Breast epithelium (tissue), 4 donors: Measurements from ENCODE around the gene MYBPHL. TPM values are rescaled to one million over a fixed set of nuclear protein-coding genes. Genes with fewer than 3 reads are reported as not detected.

Experiments
- DNase-seq, 2 donors: peaks; one replicate each; pipeline ENCODE4 v3.0.0-alpha.2; 2019; ENCODE audit warnings: low spot score in 2 of 2
- H3K27ac ChIP-seq, 2 donors: fragments of 200-600 bp; sonication (generic) in 1 of 2; one replicate each; pipeline ENCODE4 v1.5.1; 2016 to 2019; ENCODE audit warnings: mild to moderate bottlenecking in 1 of 2
- H3K27me3 ChIP-seq, 2 donors: fragments of 200-600 bp; sonication (generic) in 1 of 2; one replicate each; pipeline versions ENCODE4 v1.5.1 to v1.6.0; 2017 to 2019; ENCODE audit warnings: control low read depth in 1 of 2, mild to moderate bottlenecking in 1 of 2
- H3K36me3 ChIP-seq: fragments of 200-600 bp; one replicate; pipeline ENCODE4 v1.5.1; 2019
- H3K4me1 ChIP-seq, 2 donors: fragments of 200-600 bp; sonication (generic); one replicate each; pipeline ENCODE4 v1.5.1; 2016 to 2019; ENCODE audit warnings: control low read depth in 1 of 2
- H3K4me3 ChIP-seq, 3 donors: fragments of 200-600 bp; sonication (generic); 1 replicate in 2 of 3; 2 replicates in 1 of 3; pipeline ENCODE4 v1.5.1; 2016 to 2019; ENCODE audit warnings: mild to moderate bottlenecking in 3 of 3, moderate library complexity in 2 of 3
- H3K9me3 ChIP-seq, 2 donors: fragments of 200-600 bp; sonication (generic) in 1 of 2; one replicate each; pipeline ENCODE4 v1.5.1; 2016 to 2019; ENCODE audit warnings: control low read depth in 1 of 2
- CTCF ChIP-seq, 3 donors: fragments of 450-650 bp; IDR thresholded peaks; one replicate each; pipeline ENCODE4 v1.5.1; 2016 to 2017; ENCODE audit warnings: antibody characterized with exemption in 3 of 3, mild to moderate bottlenecking in 3 of 3, moderate library complexity in 3 of 3
- POLR2A ChIP-seq: fragments of 450-650 bp; IDR thresholded peaks from one replicate; pipeline ENCODE4 v1.6.1; 2016; ENCODE audit warnings: antibody characterized with exemption, mild to moderate bottlenecking, moderate library complexity
- POLR2AphosphoS5 ChIP-seq, 3 donors: sonication (generic); formaldehyde crosslinking; IDR thresholded peaks; one replicate each; pipeline ENCODE4 v1.6.1; 2017; ENCODE audit warnings: antibody characterized with exemption in 3 of 3
- intact Hi-C: fragments of 100-400 bp; cut with DNase I; formaldehyde crosslinking; loops from one replicate; pipeline ENCODE4 v1.15.1; 2023; ENCODE audit warnings: low total_unique reads
- total RNA-seq, 3 donors: library from RNA; depleted of rRNA; stranded (reverse); fragments of >200 nt; gene quantifications; one replicate each; pipeline ENCODE4 v1.1.0, GENCODE V29; 2016

Gene MYBPHL
- total RNA-seq, 3 donors from 2014 or later: not detected

- no peaks in the 10 kb centered on the region for H3K36me3 ChIP-seq
- no peak overlapping the region for H3K4me3 ChIP-seq
- H3K27ac ChIP-seq: peak overlapping the region; percentile 77 to 83
- no peak for DNase-seq
- intact Hi-C loops: loop anchor here (10.0 kb wide), 1 partner anchor 142 kb away; no protein-coding TSS in a partner anchor
- H3K4me1 ChIP-seq: no peaks in the 10 kb centered on the region
- no peaks in the 10 kb centered on the region for H3K9me3 ChIP-seq
- no peaks in the 10 kb centered on the region for H3K27me3 ChIP-seq
- no peak for TF ChIP-seq POLR2A
- no peak for TF ChIP-seq POLR2AphosphoS5 (IDR thresholded peaks at IDR 0.05)
- no peak for TF ChIP-seq CTCF (IDR thresholded peaks at IDR 0.05)
Measured at GRCh38 chr1:109262231-109263055, 44.4 kb downstream of the MYBPHL start.

GRCh38 chr1:109261578-109261977, 45.2 kb downstream of the MYBPHL start:
- intact Hi-C loops: loop anchor here (10.0 kb wide), 1 partner anchor 143 kb away; no protein-coding TSS in a partner anchor
- Histone ChIP-seq H3K9me3 (no peaks in the 10 kb centered on the region), H3K27me3 (no peaks in the 10 kb centered on the region), H3K4me1 (no peaks in the 10 kb centered on the region), H3K27ac (no peak overlapping the region), H3K36me3 (no peaks in the 10 kb centered on the region), H3K4me3 (no peak overlapping the region)
- TF ChIP-seq POLR2AphosphoS5 (IDR thresholded peaks at IDR 0.05): no peak
- TF ChIP-seq POLR2A: no peak
- DNase-seq: no peak

DNA sequence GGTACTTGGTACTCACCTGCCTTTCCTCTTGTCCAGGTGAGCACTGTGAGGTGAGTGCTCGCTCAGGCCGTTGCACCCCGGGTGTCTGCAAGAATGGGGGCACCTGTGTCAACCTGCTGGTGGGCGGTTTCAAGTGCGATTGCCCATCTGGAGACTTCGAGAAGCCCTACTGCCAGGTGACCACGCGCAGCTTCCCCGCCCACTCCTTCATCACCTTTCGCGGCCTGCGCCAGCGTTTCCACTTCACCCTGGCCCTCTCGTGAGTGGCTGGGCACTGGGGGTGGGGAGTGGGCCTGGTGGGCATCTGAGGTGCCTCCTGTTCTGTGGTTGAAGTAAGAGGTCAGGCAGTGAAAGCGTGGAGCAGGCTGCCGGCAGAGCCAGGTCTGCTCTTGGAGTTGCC, 45.8 kb downstream of the MYBPHL start:
- H3K4me3 ChIP-seq: no peak overlapping the region
- no peaks in the 10 kb centered on the region for H3K9me3 ChIP-seq
- no peak for DNase-seq
- H3K27me3 ChIP-seq: no peaks in the 10 kb centered on the region
- no peaks in the 10 kb centered on the region for H3K4me1 ChIP-seq
- intact Hi-C loops: loop anchor here (10.0 kb wide), 1 partner anchor 144 kb away; no protein-coding TSS in a partner anchor
- H3K36me3 ChIP-seq: no peaks in the 10 kb centered on the region
- no peak overlapping the region for H3K27ac ChIP-seq
- TF ChIP-seq POLR2AphosphoS5 (IDR thresholded peaks at IDR 0.05): no peak
- no peak for TF ChIP-seq POLR2A
- no peak for TF ChIP-seq CTCF (IDR thresholded peaks at IDR 0.05)

- intact Hi-C loops: loop anchor here (10.0 kb wide), 1 partner anchor 145 kb away; no protein-coding TSS in a partner anchor
- no peak overlapping the region for H3K27ac ChIP-seq
- H3K36me3 ChIP-seq: no peaks in the 10 kb centered on the region
- H3K4me1 ChIP-seq: no peaks in the 10 kb centered on the region
- no peaks in the 10 kb centered on the region for H3K9me3 ChIP-seq
- no peaks in the 10 kb centered on the region for H3K27me3 ChIP-seq
- H3K4me3 ChIP-seq: no peak overlapping the region
- DNase-seq: no peak
- TF ChIP-seq POLR2AphosphoS5 (IDR thresholded peaks at IDR 0.05): no peak
- TF ChIP-seq CTCF (IDR thresholded peaks at IDR 0.05): no peak
- no peak for TF ChIP-seq POLR2A
Measured at GRCh38 chr1:109259674-109260557, 46.9 kb downstream of the MYBPHL start.

DNA sequence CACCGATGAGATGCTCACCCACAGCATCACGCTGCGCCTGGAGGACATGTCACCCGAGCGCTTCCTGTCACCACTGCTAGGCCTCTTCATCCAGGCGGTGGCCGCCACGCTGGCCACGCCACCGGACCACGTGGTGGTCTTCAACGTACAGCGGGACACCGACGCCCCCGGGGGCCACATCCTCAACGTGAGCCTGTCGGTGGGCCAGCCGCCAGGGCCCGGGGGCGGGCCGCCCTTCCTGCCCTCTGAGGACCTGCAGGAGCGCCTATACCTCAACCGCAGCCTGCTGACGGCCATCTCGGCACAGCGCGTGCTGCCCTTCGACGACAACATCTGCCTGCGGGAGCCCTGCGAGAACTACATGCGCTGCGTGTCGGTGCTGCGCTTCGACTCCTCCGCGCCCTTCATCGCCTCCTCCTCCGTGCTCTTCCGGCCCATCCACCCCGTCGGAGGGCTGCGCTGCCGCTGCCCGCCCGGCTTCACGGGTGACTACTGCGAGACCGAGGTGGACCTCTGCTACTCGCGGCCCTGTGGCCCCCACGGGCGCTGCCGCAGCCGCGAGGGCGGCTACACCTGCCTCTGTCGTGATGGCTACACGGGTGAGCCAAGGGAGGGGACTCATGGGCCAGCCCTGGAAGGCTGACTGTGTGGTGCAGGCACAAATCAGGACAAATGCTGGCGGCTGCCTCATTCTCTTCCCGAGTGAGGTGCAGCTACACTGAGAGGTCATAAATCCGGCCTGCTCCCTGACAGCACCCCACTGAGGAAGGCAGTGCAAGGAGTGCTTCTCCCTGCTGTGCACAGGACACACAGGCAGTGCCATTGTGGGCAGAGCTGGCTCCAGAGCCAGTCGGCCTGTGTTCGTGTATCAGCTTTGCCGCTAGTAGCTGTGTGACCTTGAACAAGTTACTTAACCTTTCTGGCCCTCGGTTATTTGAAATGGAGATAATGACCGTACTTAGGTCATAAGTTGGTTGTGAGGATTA, 48.0 kb downstream of the MYBPHL start:
- intact Hi-C loops: no loop called here
- peaks cover 3 to 9% of the 10 kb centered on the region in 2 donors for H3K4me1 ChIP-seq
- no peak for DNase-seq
- H3K4me3 ChIP-seq: no peak overlapping the region
- no peaks in the 10 kb centered on the region for H3K27me3 ChIP-seq
- peak overlapping the region in 1 of 2 donors; percentile 68 for H3K27ac ChIP-seq
- no peaks in the 10 kb centered on the region for H3K36me3 ChIP-seq
- no peaks in the 10 kb centered on the region for H3K9me3 ChIP-seq
- TF ChIP-seq POLR2AphosphoS5 (IDR thresholded peaks at IDR 0.05): no peak
- no peak for TF ChIP-seq POLR2A
